Embryonic facial prominence (tissue), 1 donor: Measurements from ENCODE around the gene HBA2.
"Not testable (repeated sequence)": the region's sequence is repeated elsewhere in the genome, so short reads cannot be mapped to it uniquely, and the experiment has no call there.

Source experiments
- DNase-seq: peaks from one replicate; pipeline ENCODE4 v3.0.0-alpha.2; 2016; ENCODE audit errors: extremely low spot score

HBA2 gene

GRCh38 chr16:175011-175949, 2.6 kb downstream of the HBA2 start:
- DNase-seq, result no peak

GRCh38 chr16:176006-176405, 3.3 kb downstream of the HBA2 start:
- not testable (repeated sequence) for DNase-seq

GRCh38 chr16:176477-177382, 4.1 kb downstream of the HBA2 start, which contains the start of gene HBA1:
HBA1 (plus strand) TSS chr16:176680; CDS start chr16:176717, 37 bp downstream.
- DNase-seq, result not testable (repeated sequence)

GRCh38 chr16:177394-177822, 4.7 kb downstream of the HBA2 start:
- peak; percentile 100 for DNase-seq

GRCh38 chr16:177981-178667, 5.4 kb downstream of the HBA2 start:
- no peak for DNase-seq

GRCh38 chr16:178668-179015, 6.0 kb downstream of the HBA2 start:
- DNase-seq, result no peak

- no peak for DNase-seq
Observed at GRCh38 chr16:179211-180092, 6.8 kb downstream of the HBA2 start.

- DNase-seq, result no peak
Observed at GRCh38 chr16:180101-180675, 7.5 kb downstream of the HBA2 start, which contains the start of gene HBQ1. HBQ1 (plus strand) TSS chr16:180459; CDS start chr16:180487, 28 bp downstream.

- DNase-seq, result no peak
Observed at GRCh38 chr16:180681-181564, 8.2 kb downstream of the HBA2 start.

- no peak for DNase-seq
Observed at GRCh38 chr16:181565-182021, 8.9 kb downstream of the HBA2 start.

GRCh38 chr16:183005-183404, 10.3 kb downstream of the HBA2 start:
- DNase-seq, result no peak

GRCh38 chr16:185213-185612, 12.5 kb downstream of the HBA2 start:
- DNase-seq, result no peak

- no peak for DNase-seq
Observed at GRCh38 chr16:185691-186090, 13.0 kb downstream of the HBA2 start.

- no peak for DNase-seq
Observed at GRCh38 chr16:187330-187729, 14.7 kb downstream of the HBA2 start.

GRCh38 chr16:188674-189073, 16.0 kb downstream of the HBA2 start:
- DNase-seq, result no peak

GRCh38 chr16:189604-190186, 17.0 kb downstream of the HBA2 start:
- no peak for DNase-seq

- no peak for DNase-seq
Observed at GRCh38 chr16:191831-192230, 19.2 kb downstream of the HBA2 start.

GRCh38 chr16:192686-193085, 20.0 kb downstream of the HBA2 start:
- DNase-seq, result no peak

- no peak for DNase-seq
Observed at GRCh38 chr16:193441-193840, 20.8 kb downstream of the HBA2 start.
